ENCODE measurements around the gene MYOC.
"Not testable (repeated sequence)": the region's sequence is repeated elsewhere in the genome, so short reads cannot be mapped to it uniquely, and the experiment has no call there.

MYOC gene

DNA sequence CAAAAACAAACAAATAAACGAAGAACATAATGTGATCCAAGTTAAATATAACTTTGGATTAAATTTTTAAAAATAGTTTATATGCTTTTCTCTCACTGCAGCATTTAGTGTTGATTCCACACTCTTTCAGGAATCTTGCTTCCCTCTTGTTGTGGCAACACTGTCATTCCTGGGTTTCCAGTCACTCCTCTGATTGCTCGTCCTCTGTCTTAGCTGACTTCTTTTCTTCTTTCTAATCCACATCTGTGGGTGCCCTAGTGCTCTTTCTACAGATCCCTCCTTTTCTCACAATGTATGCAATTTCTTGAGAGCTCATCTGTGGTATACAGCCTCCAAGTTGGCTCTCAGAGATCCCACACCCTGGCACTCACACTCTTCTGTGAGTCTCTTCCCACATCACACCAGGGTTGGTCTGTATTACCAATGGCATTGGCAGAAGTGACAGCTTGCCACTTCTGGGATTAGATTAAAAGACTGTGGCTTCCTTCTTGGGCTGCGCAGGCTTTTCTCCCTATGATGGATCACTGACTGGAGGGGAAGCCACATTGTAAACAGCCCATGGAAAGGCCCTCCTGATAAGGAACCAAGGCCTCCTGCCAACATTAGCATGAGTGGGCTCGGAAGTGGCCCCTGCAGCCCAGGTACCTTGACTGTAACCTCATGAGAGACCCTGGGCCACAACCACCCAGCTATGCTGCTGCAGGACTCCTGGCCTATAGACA, 11.5 kb upstream of the MYOC start:
- H3K4me1 Mint-ChIP-seq: no peaks in the 10 kb centered on the region
- DNase-seq (ENCODE audit: low spot score in 2 of 2) (no peak), ATAC-seq (replicated peaks; ENCODE audit: extremely low read depth, poor library complexity, severe bottlenecking) (no peak)
- no peaks in the 10 kb centered on the region for H3K36me3 Mint-ChIP-seq (ENCODE audit: insufficient read depth)
- H3K4me3 Mint-ChIP-seq: no peak overlapping the region
- no peaks in the 10 kb centered on the region for H3K9me3 Mint-ChIP-seq
- H3K27me3 Mint-ChIP-seq: peaks cover 14% of the 10 kb centered on the region
- no peak overlapping the region for H3K27ac Mint-ChIP-seq (ENCODE audit: low read depth)

DNA sequence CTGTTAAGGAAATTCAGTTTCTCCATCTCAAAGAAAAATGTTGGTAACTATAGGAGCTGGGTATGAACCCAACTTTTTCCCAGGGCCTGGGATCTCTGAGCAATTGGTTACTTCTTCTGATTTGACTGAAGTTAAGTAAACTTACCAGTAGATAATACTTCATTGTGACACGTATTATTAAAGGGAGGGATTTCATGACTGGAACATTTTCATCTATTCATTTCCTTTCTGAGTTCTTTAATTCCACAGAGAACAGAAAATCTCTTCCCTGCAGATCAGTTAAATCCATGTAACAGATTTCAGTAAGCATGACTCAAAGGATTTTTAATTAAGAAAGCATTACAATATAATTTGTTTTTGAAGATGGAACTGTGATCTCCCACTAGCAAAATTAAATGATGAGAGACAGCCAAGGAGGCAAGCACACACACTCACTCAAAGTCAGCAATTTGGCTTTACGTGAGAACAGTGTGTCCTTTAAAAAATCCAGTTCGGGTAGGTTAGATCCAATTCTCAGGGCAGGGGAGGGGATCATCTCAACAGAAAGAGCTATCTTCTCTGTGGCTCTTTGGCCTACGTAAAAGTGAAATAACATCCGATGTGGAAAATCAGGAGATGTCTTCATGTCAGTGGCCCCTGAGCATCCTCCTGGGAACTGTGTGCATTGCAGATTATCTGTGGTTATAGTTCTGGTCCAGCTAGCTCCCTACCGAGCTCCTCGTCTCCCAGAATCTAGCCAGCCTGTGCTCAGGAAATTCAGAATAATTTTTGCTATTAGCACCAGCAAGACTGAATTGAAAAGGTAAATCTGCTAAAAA, 10.8 kb upstream of the MYOC start:
- H3K36me3 Mint-ChIP-seq (ENCODE audit: insufficient read depth): no peaks in the 10 kb centered on the region
- no peak overlapping the region for H3K4me3 Mint-ChIP-seq
- H3K4me1 Mint-ChIP-seq: no peaks in the 10 kb centered on the region
- no peak for DNase-seq (ENCODE audit: low spot score in 2 of 2)
- no peak for ATAC-seq (replicated peaks; ENCODE audit: extremely low read depth, poor library complexity, severe bottlenecking)
- peaks cover 14% of the 10 kb centered on the region for H3K27me3 Mint-ChIP-seq
- no peaks in the 10 kb centered on the region for H3K9me3 Mint-ChIP-seq
- no peak overlapping the region for H3K27ac Mint-ChIP-seq (ENCODE audit: low read depth)

DNA sequence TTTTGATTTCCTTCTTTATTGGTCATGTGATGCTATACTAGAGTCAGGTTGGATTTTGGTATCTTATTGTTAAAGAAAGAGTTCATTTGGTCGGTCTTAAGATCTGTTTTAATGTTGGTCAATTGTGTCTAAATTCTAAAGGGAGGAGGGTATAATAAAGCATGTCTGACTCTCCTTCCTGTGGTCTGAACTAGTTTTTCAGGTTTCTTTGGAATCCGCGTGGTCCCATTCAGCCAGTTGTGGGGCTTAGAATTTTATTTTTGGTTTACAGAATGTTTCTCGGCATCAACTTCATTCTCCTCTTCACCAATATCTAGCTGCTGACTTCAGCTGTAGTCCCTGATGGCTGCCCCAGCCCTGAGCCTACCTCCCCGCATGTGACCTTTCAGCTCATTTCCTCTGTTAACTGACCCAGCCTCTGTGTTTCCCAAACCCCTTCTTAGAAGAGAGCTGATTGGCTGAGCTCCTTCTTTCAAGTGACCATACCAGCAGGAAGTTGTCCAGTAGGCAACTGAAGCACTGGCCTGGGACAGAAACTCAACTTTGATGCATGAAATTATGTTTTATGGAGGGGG, 8.7 kb upstream of the MYOC start:
- H3K27me3 Mint-ChIP-seq: peaks cover 28% of the 10 kb centered on the region
- DNase-seq (ENCODE audit: low spot score in 2 of 2) (no peak), ATAC-seq (replicated peaks; ENCODE audit: extremely low read depth, poor library complexity, severe bottlenecking) (no peak)
- H3K27ac Mint-ChIP-seq (ENCODE audit: low read depth): no peak overlapping the region
- H3K9me3 Mint-ChIP-seq: no peaks in the 10 kb centered on the region
- H3K4me3 Mint-ChIP-seq: no peak overlapping the region
- no peaks in the 10 kb centered on the region for H3K36me3 Mint-ChIP-seq (ENCODE audit: insufficient read depth)
- H3K4me1 Mint-ChIP-seq: no peaks in the 10 kb centered on the region

DNA sequence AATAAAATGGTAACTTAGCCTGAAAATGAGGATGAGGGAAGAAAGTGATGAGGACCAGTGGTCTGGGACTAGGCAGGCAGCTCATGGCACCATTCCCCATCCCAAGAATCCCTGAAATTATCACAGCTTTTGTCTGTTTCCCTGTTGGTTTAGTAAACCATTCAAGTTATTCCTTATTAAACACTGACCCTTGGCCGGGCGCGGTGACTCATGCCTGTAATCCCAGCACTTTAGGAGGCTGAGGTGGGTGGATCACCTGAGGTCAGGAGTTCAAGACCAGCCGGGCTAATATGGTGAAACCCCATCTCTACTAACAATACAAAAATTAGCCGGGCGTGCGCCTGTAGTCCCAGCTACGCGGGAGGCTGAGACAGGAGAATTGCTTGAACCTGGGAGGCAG, 3.7 kb upstream of the MYOC start:
- H3K4me3 Mint-ChIP-seq; H3K36me3 Mint-ChIP-seq (ENCODE audit: insufficient read depth); ATAC-seq (replicated peaks; ENCODE audit: extremely low read depth, poor library complexity, severe bottlenecking); H3K4me1 Mint-ChIP-seq; H3K27ac Mint-ChIP-seq (ENCODE audit: low read depth); DNase-seq (ENCODE audit: low spot score in 2 of 2); H3K9me3 Mint-ChIP-seq: not testable (repeated sequence)
- H3K27me3 Mint-ChIP-seq: peaks cover 58% of the 10 kb centered on the region

DNA sequence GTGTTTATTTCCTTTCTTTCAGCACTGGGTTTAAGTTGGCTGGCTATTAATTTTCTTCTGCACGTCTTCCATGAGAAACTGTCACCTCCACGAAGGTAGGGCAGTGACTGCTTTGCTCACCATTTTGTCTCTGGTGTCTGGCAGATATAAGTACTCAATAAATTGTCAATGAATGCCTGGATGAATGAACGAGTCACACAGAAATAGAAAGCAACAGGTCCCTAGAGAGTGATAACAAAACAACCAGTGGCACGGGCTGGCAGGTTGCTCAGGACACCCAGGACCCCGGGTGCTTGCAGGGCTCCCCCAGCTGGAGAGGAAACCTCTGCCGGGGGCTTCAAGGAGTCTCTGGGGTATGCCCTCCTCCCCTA, 3.2 kb upstream of the MYOC start:
- no peak for ATAC-seq (replicated peaks; ENCODE audit: extremely low read depth, poor library complexity, severe bottlenecking)
- no peak for DNase-seq (ENCODE audit: low spot score in 2 of 2)
- Mint-ChIP-seq H3K4me3 (no peak overlapping the region), H3K27ac (ENCODE audit: low read depth) (no peak overlapping the region), H3K9me3 (no peaks in the 10 kb centered on the region), H3K27me3 (peaks cover 63% of the 10 kb centered on the region), H3K36me3 (ENCODE audit: insufficient read depth) (no peaks in the 10 kb centered on the region), H3K4me1 (peaks cover 9% of the 10 kb centered on the region)

DNA sequence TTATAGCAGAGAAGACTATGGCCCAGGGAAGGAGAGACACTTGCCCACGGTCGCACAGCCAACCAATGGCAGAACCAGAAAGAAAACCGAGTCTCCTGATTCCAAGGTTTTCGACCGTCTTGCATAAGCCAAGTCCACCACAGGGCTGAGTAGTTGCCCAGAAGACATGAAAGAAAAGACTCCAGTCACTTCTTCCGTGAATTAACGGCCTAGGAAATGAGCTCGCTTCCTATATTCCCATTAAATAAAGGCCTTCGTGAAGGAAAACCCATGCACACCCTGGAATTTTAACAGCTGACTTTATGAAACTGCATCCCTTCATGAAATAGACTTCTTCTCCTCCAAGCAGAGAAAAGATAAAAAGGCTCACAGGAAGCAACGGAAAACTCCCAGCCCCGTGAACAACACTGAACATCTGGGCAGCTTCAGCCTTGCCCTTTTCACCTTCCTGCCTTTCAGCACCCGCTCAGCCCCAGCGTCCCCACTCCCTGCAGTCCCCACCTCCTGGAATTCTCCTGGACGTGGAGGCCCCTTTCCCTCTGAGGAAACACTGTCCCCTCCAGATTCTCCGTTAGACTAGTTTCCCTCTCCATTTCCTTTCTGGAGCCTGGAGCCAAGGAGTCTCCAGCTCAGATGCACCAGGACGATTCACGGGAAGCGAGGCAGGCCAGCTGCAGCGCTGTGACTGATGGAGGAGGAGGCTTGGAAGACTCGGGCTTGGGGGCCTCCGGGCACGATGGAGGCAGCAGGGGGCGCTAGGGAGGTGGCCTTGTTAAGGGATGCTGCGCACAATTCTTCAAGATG, 2.7 kb upstream of the MYOC start:
- peaks cover 9% of the 10 kb centered on the region for H3K4me1 Mint-ChIP-seq
- H3K4me3 Mint-ChIP-seq: no peak overlapping the region
- H3K9me3 Mint-ChIP-seq: no peaks in the 10 kb centered on the region
- no peaks in the 10 kb centered on the region for H3K36me3 Mint-ChIP-seq (ENCODE audit: insufficient read depth)
- no peak overlapping the region for H3K27ac Mint-ChIP-seq (ENCODE audit: low read depth)
- ATAC-seq (replicated peaks; ENCODE audit: extremely low read depth, poor library complexity, severe bottlenecking) (peak; percentile 52), DNase-seq (ENCODE audit: low spot score in 2 of 2) (peak; percentile 27 to 45)
- H3K27me3 Mint-ChIP-seq: peaks cover 65% of the 10 kb centered on the region

DNA sequence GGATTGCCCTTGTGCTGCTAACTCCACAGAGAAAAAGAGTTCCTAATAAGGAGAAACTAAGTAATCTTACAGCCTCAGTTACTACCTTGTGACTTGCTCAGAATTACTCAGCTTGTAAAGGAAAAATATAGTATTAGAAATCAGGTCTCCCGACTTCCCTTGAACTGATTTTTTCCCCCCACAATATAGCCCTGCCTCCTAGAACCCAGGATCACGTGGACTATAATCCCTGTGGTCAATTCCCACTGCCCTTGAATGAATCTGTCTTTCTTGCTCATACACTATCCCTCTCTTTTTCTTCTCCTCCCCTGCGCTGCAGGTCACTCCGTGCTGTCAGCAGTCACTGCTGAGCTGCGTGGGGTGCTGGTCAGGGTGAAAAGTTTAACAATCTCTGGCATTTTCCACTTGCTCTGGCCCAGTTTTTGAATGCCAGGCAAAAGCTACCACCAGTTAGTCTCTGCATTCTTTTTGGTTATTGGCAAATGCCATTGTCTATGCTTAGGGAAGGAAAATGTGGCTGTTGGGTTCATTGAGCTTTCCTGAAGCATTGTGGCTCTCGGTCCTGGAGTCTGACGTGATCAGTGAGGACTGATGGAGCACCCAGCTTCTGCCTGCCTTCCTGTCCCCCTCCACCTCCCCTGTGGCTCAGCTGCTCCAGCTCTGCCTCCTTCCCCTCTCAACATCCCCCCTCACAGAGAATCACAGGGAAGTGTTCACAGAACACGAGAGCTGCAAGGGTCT, 1.9 kb upstream of the MYOC start:
- H3K9me3 Mint-ChIP-seq: no peaks in the 10 kb centered on the region
- no peak overlapping the region for H3K4me3 Mint-ChIP-seq
- ATAC-seq (replicated peaks; ENCODE audit: extremely low read depth, poor library complexity, severe bottlenecking): no peak
- peaks cover 9% of the 10 kb centered on the region for H3K4me1 Mint-ChIP-seq
- H3K27ac Mint-ChIP-seq (ENCODE audit: low read depth): no peak overlapping the region
- H3K27me3 Mint-ChIP-seq: peaks cover 65% of the 10 kb centered on the region
- DNase-seq (ENCODE audit: low spot score in 2 of 2): no peak
- H3K36me3 Mint-ChIP-seq (ENCODE audit: insufficient read depth): no peaks in the 10 kb centered on the region

DNA sequence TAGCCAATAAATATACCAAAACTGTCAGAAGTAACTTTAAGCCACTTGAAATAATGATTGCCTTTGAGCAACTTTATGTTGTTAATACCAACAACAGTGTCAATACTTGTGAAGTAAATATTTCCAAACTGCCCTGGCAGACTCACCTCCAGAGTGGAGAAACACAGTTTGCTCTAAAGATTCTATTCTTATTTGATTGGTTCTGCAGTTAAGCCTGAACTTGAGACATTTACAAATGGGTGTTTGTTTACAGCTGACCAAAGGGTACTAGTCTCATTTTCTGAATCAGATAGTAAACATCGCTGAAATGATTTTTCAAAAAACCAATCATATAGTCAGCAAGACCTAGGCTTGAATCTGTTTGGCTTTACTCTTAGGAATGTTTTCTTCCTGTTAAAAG, 1.3 kb upstream of the MYOC start:
- Mint-ChIP-seq H3K4me1 (peaks cover 9% of the 10 kb centered on the region), H3K27me3 (peaks cover 65% of the 10 kb centered on the region), H3K9me3 (no peaks in the 10 kb centered on the region), H3K4me3 (no peak overlapping the region), H3K27ac (ENCODE audit: low read depth) (no peak overlapping the region), H3K36me3 (ENCODE audit: insufficient read depth) (no peaks in the 10 kb centered on the region)
- ATAC-seq (replicated peaks; ENCODE audit: extremely low read depth, poor library complexity, severe bottlenecking) (no peak), DNase-seq (ENCODE audit: low spot score in 2 of 2) (no peak)

DNA sequence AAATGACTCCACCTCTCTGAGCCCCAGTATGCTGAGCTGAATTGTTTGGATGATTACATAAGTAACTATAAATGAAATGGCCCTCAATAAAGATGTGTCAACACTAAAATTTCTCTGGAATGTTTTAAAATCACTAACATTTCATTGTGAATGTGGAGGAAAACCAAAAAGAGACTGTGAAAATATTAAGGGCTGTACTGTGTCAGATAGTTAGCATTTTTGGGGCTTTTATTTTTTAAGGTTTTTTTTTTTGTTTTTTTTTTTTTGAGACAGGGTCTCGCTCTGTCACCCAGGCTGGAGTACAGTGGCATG, 6.3 kb downstream of the MYOC start:
- Mint-ChIP-seq H3K36me3 (ENCODE audit: insufficient read depth) (peaks cover 3% of the 10 kb centered on the region), H3K27ac (ENCODE audit: low read depth) (no peak overlapping the region), H3K4me1 (peaks cover 10% of the 10 kb centered on the region), H3K27me3 (peaks cover 14% of the 10 kb centered on the region), H3K4me3 (no peak overlapping the region), H3K9me3 (no peaks in the 10 kb centered on the region)
- ATAC-seq (replicated peaks; ENCODE audit: extremely low read depth, poor library complexity, severe bottlenecking): no peak
- no peak for DNase-seq (ENCODE audit: low spot score in 2 of 2)

DNA sequence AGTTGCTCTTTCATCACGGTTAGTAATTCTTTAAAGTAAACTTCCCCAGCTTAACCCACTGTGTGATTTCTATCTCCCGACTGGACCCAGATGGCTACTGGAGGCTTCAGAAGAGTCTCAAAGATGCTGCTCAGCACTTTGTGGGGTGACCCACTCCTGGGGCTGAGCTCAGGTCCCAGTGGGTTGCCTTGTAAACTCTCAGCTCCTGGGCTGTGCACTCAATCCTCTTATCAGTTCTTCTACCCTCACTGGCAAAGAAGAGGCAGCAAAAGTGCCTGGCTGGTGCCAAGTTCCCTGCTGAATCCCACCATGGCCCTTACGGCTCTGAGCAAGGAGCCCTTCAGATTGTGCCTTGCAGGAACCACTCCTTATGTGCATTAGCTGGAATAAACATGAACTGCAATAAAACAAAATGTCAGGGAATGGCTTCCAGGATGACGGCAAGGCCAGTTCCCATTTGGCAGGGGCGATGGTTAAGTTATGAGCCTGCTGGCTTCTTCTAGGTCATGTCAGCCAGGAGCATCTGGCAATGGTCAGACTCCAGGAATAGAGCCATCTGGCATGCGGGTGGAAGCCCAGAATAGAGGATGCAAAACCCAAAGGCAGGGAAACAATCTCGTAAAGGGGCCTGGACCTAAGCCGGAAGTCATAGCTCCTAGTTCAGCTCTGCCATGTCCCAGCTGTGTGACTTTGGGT, 6.8 kb downstream of the MYOC start:
- Mint-ChIP-seq H3K27ac (ENCODE audit: low read depth) (no peak overlapping the region), H3K36me3 (ENCODE audit: insufficient read depth) (peaks cover 3% of the 10 kb centered on the region), H3K4me3 (no peak overlapping the region), H3K27me3 (peaks cover 10% of the 10 kb centered on the region), H3K4me1 (peaks cover 10% of the 10 kb centered on the region), H3K9me3 (no peaks in the 10 kb centered on the region)
- DNase-seq (ENCODE audit: low spot score in 2 of 2): no peak
- no peak for ATAC-seq (replicated peaks; ENCODE audit: extremely low read depth, poor library complexity, severe bottlenecking)

DNA sequence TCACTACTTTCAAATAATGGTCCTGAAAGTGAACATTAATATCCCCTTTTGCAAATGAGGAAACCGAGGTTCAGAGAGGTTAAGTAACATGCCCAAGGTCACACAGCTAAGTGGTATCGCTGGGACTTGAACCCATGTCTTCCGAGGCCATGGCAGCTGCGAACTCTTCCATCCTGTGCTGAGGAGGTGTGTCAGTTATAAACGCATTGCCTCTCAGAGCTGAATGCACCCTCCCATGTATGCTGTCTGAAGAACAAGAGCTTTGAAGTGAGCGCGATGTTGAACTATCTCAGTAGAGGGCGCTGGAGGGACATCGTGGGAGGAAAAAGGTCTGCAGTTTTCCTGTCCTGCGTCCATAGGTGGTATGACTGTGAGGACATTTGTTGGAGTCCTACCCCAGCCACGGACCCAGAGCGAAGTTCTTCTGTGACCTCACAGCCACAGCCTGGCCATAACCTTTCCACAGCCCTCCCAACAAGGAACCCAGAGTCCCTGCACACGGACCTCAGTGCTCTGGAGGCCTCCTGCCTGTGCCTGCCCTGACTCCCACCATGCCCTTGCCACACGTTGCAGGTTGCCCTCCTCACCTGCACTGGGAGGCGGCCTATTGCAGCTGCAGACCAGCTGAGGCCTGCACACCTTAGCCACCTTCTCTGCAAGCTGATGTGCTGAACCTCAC, 7.5 kb downstream of the MYOC start:
- Mint-ChIP-seq H3K9me3 (no peaks in the 10 kb centered on the region), H3K4me1 (peaks cover 10% of the 10 kb centered on the region), H3K27me3 (peaks cover 8% of the 10 kb centered on the region), H3K27ac (ENCODE audit: low read depth) (no peak overlapping the region), H3K4me3 (no peak overlapping the region), H3K36me3 (ENCODE audit: insufficient read depth) (peaks cover 3% of the 10 kb centered on the region)
- DNase-seq (ENCODE audit: low spot score in 2 of 2) (peak; percentile 34 to 45), ATAC-seq (replicated peaks; ENCODE audit: extremely low read depth, poor library complexity, severe bottlenecking) (peak; percentile 80)

All from central memory CD8-positive, alpha-beta T cell (primary cell).